Activated CD8-positive, alpha-beta T cell treated with anti-CD3 and anti-CD28 coated beads for 36 hours (primary cell): Measurements from ENCODE around the gene FMC1. TPM values are rescaled to one million over a fixed set of nuclear protein-coding genes. Genes with fewer than 3 reads are reported as not detected.

ENCODE experiments used
- ATAC-seq: fragments of 200-7000 bp; cut with Tn5 transposase; one replicate; pipeline ENCODE4 v1.10.0; 2021; ENCODE audit warnings: mild to moderate bottlenecking, moderate library complexity
- CTCF ChIA-PET: fragments of 350-600 bp; sonication (Branson Sonifier 250); formaldehyde crosslinking; loops from one replicate; lab custom pipeline; 2021; ENCODE audit warnings: antibody characterized with exemption; lab: Charles Lee
- POLR2A ChIA-PET: fragments of 350-600 bp; sonication (Branson Sonifier 250); formaldehyde crosslinking; loops from one replicate; lab custom pipeline; 2021; ENCODE audit warnings: antibody characterized with exemption; lab: Charles Lee
- DNase-seq: peaks from one replicate; pipeline ENCODE4 v3.0.0-alpha.2; 2020
- H3K27ac Mint-ChIP-seq: one replicate; pipeline ENCODE4 v1.8.0; 2021; ENCODE audit warnings: mild to moderate bottlenecking, mixed read lengths
- H3K27me3 Mint-ChIP-seq: one replicate; pipeline ENCODE4 v1.8.0; 2021; ENCODE audit warnings: mixed read lengths
- H3K36me3 Mint-ChIP-seq: one replicate; pipeline ENCODE4 v1.8.0; 2021; ENCODE audit warnings: low read depth, mixed read lengths
- H3K4me1 Mint-ChIP-seq: one replicate; pipeline ENCODE4 v1.8.0; 2021; ENCODE audit warnings: low read depth, mixed read lengths
- H3K4me3 Mint-ChIP-seq: one replicate; pipeline ENCODE4 v1.8.0; 2021; ENCODE audit warnings: mild to moderate bottlenecking, moderate library complexity, mixed read lengths
- H3K9me3 Mint-ChIP-seq: one replicate; pipeline ENCODE4 v1.8.0; 2021; ENCODE audit warnings: mixed read lengths
- CTCF ChIP-seq: fragments of 200-600 bp; IDR thresholded peaks from one replicate; pipeline ENCODE4 v1.8.0; 2022; ENCODE audit warnings: antibody characterized with exemption, mild to moderate bottlenecking
- intact Hi-C: fragments of 100-400 bp; cut with micrococcal nuclease; formaldehyde crosslinking; loops from one replicate; pipeline ENCODE4 v1.10.0; 2022
- total RNA-seq, 2 experiments: library from RNA; stranded (reverse); gene quantifications; one replicate each; pipeline ENCODE4 v1.2.3, GENCODE V29; 2021

The FMC1 gene
- total RNA-seq, 2 experiments from 2014 or later, result 9.9 to 12.6 TPM

GRCh38 chr7:139339698-139340036, 1.5 kb upstream of the FMC1 start:
- TF ChIP-seq CTCF, result no peak
- H3K36me3 Mint-ChIP-seq, result peaks cover 19% of the 10 kb centered on the region
- peaks cover 3% of the 10 kb centered on the region for H3K27me3 Mint-ChIP-seq
- peak overlapping the region; percentile 99 for H3K27ac Mint-ChIP-seq
- H3K9me3 Mint-ChIP-seq, result peaks cover 5% of the 10 kb centered on the region
- ATAC-seq (no peak), DNase-seq (no peak)
- intact Hi-C loops, result loop anchor here (1.0 to 10.0 kb wide), 3 partner anchors 21 to 325 kb away; partner anchors contain the start of gene ZC3HAV1
- CTCF ChIA-PET, result interaction anchor here (0.9 to 1.4 kb wide), 5 partner anchors 10 to 107 kb away, joined by 3 to 5 read pairs (median 4); partner anchors contain the start of gene LUC7L2
- POLR2A ChIA-PET, result interaction anchor here (0.8 to 2.8 kb wide), 5 partner anchors 9 to 205 kb away, joined by 3 to 36 read pairs (median 4); partner anchors contain the start of gene LUC7L2
- H3K4me1 Mint-ChIP-seq, result peaks cover 24% of the 10 kb centered on the region
- peak overlapping the region; percentile 82 for H3K4me3 Mint-ChIP-seq

GRCh38 chr7:139340037-139340807, 915 bp upstream of the FMC1 start:
- TF ChIP-seq CTCF, result peak; percentile 67
- ATAC-seq (peak; percentile 72), DNase-seq (peak; percentile 100)
- ChIA-PET CTCF (interaction anchor here (0.7 to 1.4 kb wide), 5 partner anchors 9 to 108 kb away, joined by 3 to 5 read pairs (median 4); partner anchors contain the start of gene LUC7L2), POLR2A (interaction anchor here (1.0 to 2.8 kb wide), 4 partner anchors 9 to 19 kb away, joined by 3 to 36 read pairs (median 4); partner anchors contain the start of gene LUC7L2)
- Mint-ChIP-seq H3K27me3 (peaks cover 3% of the 10 kb centered on the region), H3K27ac (peak overlapping the region; percentile 99), H3K36me3 (peaks cover 23% of the 10 kb centered on the region), H3K4me3 (peak overlapping the region; percentile 82), H3K9me3 (peaks cover 5% of the 10 kb centered on the region), H3K4me1 (peaks cover 24% of the 10 kb centered on the region)
- intact Hi-C loops, result loop anchor here (1.0 to 10.0 kb wide), 3 partner anchors 20 to 325 kb away; partner anchors contain the start of gene ZC3HAV1

- TF ChIP-seq CTCF, result no peak
- ChIA-PET POLR2A (interaction anchor here (2.2 to 2.8 kb wide), 2 partner anchors 10 to 18 kb away, joined by 5 to 36 read pairs; partner anchors contain the start of gene LUC7L2), CTCF (interaction anchor here (1.4 kb wide), 1 partner anchor 9 kb away, joined by 4 read pairs; no protein-coding TSS in a partner anchor)
- peak overlapping the region; percentile 99 for H3K27ac Mint-ChIP-seq
- H3K9me3 Mint-ChIP-seq, result peaks cover 5% of the 10 kb centered on the region
- H3K36me3 Mint-ChIP-seq, result peaks cover 26% of the 10 kb centered on the region
- H3K4me3 Mint-ChIP-seq, result peak overlapping the region; percentile 82
- DNase-seq (no peak), ATAC-seq (no peak)
- intact Hi-C loops, result loop anchor here (1.0 to 10.0 kb wide), 3 partner anchors 20 to 326 kb away; partner anchors contain the start of gene ZC3HAV1
- peaks cover 24% of the 10 kb centered on the region for H3K4me1 Mint-ChIP-seq
- H3K27me3 Mint-ChIP-seq, result peaks cover 3% of the 10 kb centered on the region
Measured at GRCh38 chr7:139340808-139341057, 404 bp upstream of the FMC1 start.

- POLR2A ChIA-PET, result interaction anchor here (1.6 to 6.2 kb wide), 2 partner anchors 14 to 17 kb away, joined by 8 to 39 read pairs; partner anchors contain the start of gene LUC7L2
- no peak for TF ChIP-seq CTCF
Measured at GRCh38 chr7:139341776-139342226, 664 bp downstream of the FMC1 start.

More at GRCh38 chr7:139341776-139342226, 664 bp downstream of the FMC1 start:
- Mint-ChIP-seq H3K9me3 (peaks cover 5% of the 10 kb centered on the region), H3K4me1 (peaks cover 24% of the 10 kb centered on the region), H3K27me3 (peaks cover 3% of the 10 kb centered on the region), H3K36me3 (peaks cover 28% of the 10 kb centered on the region), H3K4me3 (peak overlapping the region; percentile 82), H3K27ac (peak overlapping the region; percentile 99)
- CTCF ChIA-PET, result no interaction called here
- no peak for DNase-seq
- ATAC-seq, result no peak
- intact Hi-C loops, result loop anchor here (5.0 to 10.0 kb wide), 2 partner anchors 234 to 327 kb away; partner anchors contain the start of gene ZC3HAV1
